ENCODE measurements around the gene EARS2.
"Not testable (repeated sequence)": the region's sequence is repeated elsewhere in the genome, so short reads cannot be mapped to it uniquely, and the experiment has no call there.

The EARS2 gene

DNA sequence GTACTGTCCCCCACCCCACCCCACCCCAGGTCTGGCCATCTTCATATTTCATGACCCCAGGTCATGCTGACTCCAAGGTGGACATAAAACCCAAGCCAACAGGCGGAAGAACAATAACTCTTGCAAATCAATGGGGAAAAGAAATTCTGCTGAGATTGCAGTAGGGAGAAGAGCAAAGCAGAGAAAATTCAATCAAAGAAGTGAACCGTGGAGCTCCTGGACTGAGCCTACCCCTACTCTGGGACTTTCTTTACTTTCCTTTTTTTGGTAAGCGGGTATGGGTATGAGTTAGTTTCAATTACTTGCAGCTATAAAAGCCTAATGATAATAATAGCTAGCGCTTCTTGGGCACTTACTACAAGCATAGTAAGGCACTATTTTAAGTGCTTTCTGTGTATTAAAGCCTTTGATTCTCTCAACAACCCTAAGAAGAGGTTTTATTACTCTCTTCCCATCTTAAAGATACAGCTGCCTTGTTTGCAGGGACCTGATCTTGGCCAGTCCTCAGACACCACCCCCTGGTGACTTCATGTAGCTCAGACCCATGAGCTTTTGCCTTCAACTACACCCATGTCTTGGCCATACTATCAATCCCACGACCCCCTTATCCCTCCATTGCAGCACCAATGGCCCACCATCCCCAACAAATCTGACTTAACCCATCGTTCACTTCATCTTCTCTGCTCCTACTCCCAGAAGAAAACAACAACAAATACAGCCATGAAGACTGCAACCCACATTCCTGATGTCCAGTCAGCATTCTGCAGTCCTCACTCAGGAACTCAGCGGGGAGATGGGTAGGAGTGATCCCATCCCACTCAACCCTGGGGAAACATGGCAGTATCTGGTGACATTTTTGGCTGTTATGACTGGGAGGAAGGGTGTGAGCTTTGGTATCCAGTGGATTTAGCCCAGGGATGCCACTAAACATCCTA, 51.2 kb downstream of the EARS2 start:
- DNase-seq (ENCODE audit: low spot score), result no peak

DNA sequence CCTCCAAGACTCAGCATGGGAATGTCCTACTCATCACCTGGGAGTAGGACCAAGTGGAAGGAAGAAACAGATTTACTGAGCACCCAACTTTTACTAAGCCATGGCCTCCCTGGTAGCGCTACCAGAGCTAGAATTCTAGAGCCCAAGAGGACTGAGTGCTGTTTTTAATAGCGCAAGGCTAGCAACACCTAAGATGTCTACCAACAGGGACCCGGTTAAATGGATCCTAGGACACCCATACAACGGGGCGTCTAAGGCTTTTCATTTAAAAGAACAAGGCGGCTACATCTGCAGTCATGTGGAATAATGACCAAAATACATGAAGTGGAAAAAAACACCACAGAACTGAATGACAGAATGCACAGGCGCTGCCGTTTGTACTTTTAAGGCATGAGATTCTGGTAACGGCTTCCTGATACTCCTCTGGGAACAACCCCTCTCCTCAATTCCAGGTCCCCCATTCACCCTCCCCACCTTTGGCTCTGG, 51.9 kb downstream of the EARS2 start:
- DNase-seq (ENCODE audit: low spot score), result no peak

GRCh38 chr16:23504453-23505179, 52.5 kb downstream of the EARS2 start:
- DNase-seq (ENCODE audit: low spot score), result peak; percentile 79

DNA sequence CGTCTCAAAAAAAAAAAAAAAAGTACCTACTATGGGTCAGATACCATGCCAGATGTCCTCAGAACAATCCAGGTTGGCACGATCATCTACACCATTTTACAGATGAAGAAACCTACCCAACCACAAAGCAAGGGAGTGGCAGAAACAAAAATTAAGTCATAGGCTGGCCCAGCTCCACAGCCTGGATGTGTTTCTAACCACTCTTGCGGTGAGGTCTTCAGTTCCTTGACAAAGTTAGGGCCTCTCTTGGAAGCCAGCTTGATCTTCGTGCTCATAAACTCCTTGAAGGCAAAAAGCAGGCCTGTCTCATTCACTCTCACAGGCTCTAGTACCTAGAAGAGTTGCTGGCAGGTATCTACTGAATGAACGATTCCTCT, 53.1 kb downstream of the EARS2 start:
- DNase-seq (ENCODE audit: low spot score), result peak; percentile 44

DNA sequence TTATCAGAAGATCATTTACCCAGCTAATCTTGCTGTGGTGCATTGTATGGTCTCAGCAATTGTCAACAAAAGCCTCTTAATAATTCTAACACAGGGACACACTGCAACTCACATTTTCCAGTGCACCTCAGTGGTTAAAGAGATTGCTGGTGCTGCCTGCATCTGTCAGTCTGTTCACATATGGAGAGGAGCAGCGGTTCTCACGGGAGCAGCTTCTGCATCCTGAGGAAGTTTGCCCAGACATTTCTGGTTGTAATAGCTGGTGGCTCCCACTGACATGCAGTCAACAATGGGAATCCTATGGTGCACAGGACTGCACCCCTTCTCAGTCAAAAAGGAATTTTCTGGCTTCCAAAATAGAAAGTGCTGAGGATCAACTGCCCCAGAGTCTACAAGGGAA, 54.7 kb downstream of the EARS2 start:
- no peak for DNase-seq (ENCODE audit: low spot score)

DNA sequence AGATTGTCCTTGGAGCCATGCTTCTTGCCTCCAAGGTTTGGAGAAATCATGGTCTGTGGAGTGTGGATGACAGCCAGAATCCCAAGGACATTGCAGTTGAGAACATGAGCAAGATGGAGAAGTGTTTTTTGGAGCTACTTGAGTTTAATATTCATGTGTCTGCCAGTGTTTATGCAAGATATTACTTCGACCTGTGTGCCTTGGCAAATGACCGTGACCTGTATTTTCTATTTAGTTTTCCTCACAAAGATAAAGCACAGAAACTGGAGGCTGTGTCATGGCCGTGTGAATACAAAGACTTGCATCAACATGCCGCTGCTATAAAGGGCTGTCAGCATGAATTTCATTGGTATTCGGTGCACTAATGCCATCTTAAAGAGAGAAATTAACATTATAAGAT, 55.9 kb downstream of the EARS2 start:
- DNase-seq (ENCODE audit: low spot score), result no peak

- no peak for DNase-seq (ENCODE audit: low spot score)
Measured at GRCh38 chr16:23500862-23501225, 56.3 kb downstream of the EARS2 start.

DNA sequence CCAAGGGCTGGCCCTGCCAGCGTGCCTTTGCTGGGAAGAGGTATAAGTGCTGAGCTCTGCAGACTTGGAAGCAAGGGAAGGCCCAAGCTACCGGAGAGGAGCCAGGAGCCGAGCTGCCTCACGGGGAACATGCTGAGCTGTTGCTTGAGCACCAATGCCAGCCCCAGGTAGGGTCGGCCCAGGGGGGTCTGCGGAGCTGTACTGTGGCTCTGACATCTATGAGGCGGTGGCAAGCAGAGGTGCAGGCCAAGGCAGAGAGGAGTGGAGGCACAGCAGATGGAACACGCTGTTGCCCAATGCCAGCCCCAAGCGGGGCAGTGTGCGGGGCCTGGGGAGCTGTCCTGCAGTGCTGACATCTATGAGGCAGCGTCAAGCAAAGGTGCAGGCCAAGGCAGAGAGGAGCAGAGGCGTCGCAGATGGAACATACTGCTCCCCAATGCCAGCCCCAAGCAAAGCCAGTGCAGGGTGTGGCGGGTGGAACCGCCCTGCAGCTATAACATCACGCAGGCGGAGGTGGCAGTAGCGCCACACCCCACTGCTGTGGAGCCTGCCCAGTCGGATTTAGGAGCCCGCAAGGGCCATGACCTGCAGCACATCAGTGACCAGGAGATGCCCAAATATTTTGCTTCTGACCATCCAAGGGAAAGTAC, 56.8 kb downstream of the EARS2 start:
- DNase-seq (ENCODE audit: low spot score), result no peak

DNA sequence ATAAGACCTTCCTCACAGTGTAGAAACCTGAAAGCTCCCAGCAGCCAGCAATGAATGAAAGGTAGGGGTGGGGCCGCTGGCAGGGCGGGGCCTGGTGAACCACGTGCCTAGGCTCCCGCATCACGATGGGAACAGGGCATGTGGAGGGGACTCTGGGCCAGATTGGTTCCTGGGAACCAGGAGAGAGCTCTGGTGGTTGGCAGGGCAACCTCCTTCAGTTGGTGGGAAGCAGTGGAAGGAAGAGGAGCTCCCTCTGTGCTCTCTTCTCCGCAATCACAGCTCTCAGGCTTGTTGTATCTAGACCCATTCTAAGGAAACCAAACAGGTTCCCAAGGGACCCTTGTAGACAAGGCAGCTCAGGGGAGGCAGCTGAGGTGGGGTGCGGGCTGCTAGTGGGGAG, 57.3 kb downstream of the EARS2 start:
- no peak for DNase-seq (ENCODE audit: low spot score)

DNA sequence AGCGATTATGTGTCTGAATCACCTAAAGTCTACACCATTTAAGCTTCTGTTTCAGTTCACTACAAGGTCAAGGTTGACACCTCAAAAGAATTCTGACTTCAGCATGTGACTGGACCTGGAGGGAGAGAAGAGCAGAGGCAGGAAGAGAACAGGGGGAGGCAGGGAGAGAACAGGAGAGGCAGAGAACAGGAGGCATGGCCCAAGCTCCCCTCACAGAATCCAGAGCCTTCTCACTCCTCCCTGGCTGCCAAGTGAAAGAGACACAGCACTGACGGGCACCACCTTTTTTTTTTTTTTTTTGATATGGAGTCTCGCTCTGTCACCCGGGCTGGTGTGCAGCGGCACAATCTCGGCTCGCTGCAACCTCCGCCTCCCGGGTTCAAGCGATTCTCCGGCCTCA, 58.3 kb downstream of the EARS2 start:
- DNase-seq (ENCODE audit: low spot score), result no peak

DNA sequence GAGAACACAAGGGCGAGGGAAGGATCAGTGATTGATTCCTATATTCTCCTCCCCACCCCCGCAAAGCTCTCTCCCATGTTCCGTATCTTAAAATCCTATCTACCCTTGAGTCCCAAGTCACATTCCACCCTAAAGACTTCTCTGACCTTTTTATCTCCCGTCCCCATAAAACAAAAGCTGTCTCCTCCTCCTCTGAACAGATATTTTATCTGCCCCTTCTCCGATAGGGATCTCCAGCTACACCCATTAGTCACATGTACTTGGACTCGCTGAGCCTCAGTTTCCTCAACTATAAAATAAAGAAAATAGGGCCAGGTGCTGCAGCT, 59.6 kb downstream of the EARS2 start:
- DNase-seq (ENCODE audit: low spot score), result no peak

DNA sequence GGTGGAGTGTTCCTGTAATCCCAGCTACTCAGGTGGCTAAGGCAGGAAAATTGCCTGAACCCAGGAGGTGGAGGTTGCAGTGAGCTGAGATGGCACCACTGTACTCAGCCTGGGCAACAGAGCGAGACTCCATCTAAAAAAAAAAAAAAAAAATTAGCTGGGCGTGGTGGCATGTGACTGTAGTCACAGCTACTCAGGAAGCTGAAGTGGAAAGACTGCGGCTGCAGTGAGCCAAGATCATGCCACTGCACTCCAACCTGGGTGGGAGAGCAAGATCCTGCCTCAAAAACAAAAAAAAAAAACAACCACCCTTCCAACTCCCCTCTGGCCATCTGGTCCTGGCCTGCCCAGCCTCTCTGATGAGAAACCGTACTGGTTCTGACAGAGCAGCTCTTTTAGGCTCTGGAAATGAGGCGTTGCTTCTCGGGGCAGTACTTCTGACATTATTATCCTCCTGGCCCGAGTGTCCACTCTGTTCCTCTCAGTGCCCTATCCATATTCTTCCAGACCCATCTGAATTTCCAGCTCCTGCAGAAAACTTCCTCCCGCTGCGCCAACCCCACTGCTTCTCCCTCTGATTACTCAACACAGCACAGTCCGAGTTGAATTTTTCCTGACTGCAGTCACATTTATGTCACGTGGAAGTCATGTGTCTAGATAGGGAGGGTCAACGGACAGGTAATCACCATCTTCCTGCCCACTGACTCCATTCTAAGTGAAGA, 60.2 kb downstream of the EARS2 start:
- peak; percentile 56 for DNase-seq (ENCODE audit: low spot score)

GRCh38 chr16:23495671-23496070, 61.5 kb downstream of the EARS2 start:
- no peak for DNase-seq (ENCODE audit: low spot score)

GRCh38 chr16:23494188-23494587, 63.0 kb downstream of the EARS2 start:
- no peak for DNase-seq (ENCODE audit: low spot score)

DNA sequence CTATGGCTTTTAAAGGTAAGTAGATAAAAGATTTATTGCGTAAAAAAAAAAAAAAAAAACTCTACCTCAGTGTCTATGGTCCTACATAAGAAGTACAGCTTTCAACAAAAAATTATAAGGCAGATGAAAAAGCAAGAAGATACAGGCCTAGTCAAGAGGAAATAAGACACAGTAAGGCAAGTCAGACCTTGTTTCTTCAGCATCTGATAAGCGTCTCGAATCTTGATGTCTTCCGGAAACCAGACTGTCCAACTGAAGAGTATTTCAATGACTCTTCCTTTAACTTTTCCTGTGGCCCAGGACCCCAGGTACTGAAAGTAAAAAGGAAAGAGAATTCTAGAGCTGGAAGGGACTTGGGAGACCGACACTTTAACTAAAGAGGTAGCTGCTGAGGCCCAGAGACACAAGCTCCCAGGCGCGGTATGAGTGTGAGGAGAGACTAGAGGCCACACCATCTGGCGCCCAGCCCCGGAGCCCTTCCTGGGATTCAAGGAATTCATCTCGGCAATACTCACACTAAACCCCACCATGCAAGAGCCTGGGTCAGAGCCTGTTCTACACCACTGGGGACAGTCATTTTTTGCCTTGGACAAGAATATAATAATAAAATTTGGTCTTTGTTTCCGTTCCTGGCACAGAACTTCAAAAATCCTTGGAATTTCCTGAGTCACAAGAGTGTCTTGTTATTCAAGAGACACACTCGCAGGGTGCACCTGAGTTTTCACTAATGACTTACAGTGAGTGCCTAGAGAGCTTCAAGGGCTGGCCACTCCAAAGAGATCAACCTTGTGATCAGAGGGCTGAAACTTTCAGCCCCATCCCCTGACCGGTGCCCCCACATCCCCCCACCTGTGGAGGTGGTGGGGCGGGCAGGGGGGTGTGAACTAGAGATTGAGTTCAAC, 65.4 kb downstream of the EARS2 start:
- DNase-seq (ENCODE audit: low spot score), result peak; percentile 30

- DNase-seq (ENCODE audit: low spot score), result no peak
Measured at GRCh38 chr16:23486480-23486879, 70.7 kb downstream of the EARS2 start.

GRCh38 chr16:23485841-23486240, 71.3 kb downstream of the EARS2 start:
- no peak for DNase-seq (ENCODE audit: low spot score)

DNA sequence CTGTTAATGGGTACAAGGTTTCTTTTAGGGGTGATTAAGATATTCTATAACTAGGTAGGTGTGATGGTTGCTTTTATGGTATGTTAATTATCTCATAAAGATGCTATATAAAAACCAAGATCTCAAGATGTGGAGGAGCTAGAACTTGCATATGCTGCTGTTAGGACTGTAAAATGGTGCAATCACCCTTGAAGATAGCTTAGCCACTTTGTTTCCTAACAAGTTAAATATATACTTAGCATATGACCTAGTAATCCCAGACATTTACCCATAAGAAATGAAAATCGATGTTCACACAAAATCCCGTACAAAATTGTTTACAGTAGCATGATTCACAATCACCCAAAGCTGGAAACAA, 71.9 kb downstream of the EARS2 start:
- no peak for DNase-seq (ENCODE audit: low spot score)

GRCh38 chr16:23484510-23485256, 72.5 kb downstream of the EARS2 start:
- DNase-seq (ENCODE audit: low spot score), result no peak

DNA sequence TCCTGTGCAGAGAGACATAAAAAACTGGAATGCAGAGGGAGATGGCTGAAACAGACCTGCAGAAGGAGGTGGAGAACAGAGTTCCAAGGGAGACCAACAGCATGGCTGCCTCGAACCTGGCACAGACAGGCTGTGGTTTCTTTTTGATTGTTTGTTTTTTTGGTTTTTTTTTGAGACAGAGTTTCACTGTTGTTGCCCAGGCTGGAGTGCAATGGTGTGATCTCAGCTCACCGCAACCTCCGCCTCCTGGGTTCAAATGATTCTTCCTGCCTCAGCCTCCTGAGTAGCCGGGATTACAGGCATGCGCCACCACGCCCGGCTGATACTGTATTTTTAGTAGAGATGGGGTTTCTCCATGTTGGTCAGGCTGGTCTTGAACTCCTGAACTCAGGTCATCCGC, 73.7 kb downstream of the EARS2 start:
- not testable (repeated sequence) for DNase-seq (ENCODE audit: low spot score)

GRCh38 chr16:23482778-23483177, 74.4 kb downstream of the EARS2 start:
- no peak for DNase-seq (ENCODE audit: low spot score)

All from AG08396 (cell line).